ENCODE data around the gene NKX2-2. TPM values are rescaled to one million over a fixed set of nuclear protein-coding genes. Genes with fewer than 3 reads are reported as not detected.

Gene NKX2-2
- total RNA-seq = 1 to 10 TPM; 1.7 to 3.9 (median 2.9) TPM

- Histone ChIP-seq H3K36me3 (no peaks in the 10 kb centered on the region), H3K4me3 (peak within 1 kb of the TSS in 3 of 4 donors; percentile 6 to 26 (median 24)), H3K4me1 (peaks cover 0 to 60% (median 8%) of the 10 kb centered on the region in 4 donors), H3K27me3 (peaks cover 0 to 74% of the 10 kb centered on the region in 2 donors), H3K9me3 (peaks cover 0 to 4% (median 0%) of the 10 kb centered on the region in 4 donors), H3K27ac (no peak within 1 kb of the TSS)
- DNase-seq = no peak
- TF ChIP-seq CTCF (IDR thresholded peaks at IDR 0.05) = no peak
- TF ChIP-seq POLR2A (IDR thresholded peaks at IDR 0.05) = no peak
These were observed at the start of gene NKX2-2 for GRCh38 chr20:21513881-21514540. Gene NKX2-2, minus strand, starts transcription at chr20:21514064. Its CDS starts 395 bp downstream, at chr20:21513669.

- Histone ChIP-seq H3K4me3 (no peak overlapping the region), H3K27ac (no peak overlapping the region), H3K4me1 (no peaks in the 10 kb centered on the region), H3K27me3 (no peaks in the 10 kb centered on the region), H3K36me3 (no peaks in the 10 kb centered on the region), H3K9me3 (no peaks in the 10 kb centered on the region)
- TF ChIP-seq CTCF (IDR thresholded peaks at IDR 0.05) = no peak
- TF ChIP-seq POLR2A (IDR thresholded peaks at IDR 0.05) = no peak
- DNase-seq = no peak
These were observed 48.8 kb upstream of the NKX2-2 start for GRCh38 chr20:21562656-21563055.

GRCh38 chr20:21559305-21559704 lies 45.4 kb upstream of the NKX2-2 start:
- TF ChIP-seq POLR2A (IDR thresholded peaks at IDR 0.05) = no peak
- TF ChIP-seq CTCF (IDR thresholded peaks at IDR 0.05) = no peak
- H3K9me3 ChIP-seq = no peaks in the 10 kb centered on the region
- H3K27ac ChIP-seq = no peak overlapping the region
- H3K36me3 ChIP-seq = no peaks in the 10 kb centered on the region
- no peak overlapping the region for H3K4me3 ChIP-seq
- DNase-seq = no peak
- no peaks in the 10 kb centered on the region for H3K27me3 ChIP-seq
- H3K4me1 ChIP-seq = no peaks in the 10 kb centered on the region

GRCh38 chr20:21557241-21558020 lies 43.6 kb upstream of the NKX2-2 start:
- Histone ChIP-seq H3K4me1 (no peaks in the 10 kb centered on the region), H3K27me3 (no peaks in the 10 kb centered on the region), H3K36me3 (no peaks in the 10 kb centered on the region), H3K9me3 (no peaks in the 10 kb centered on the region), H3K27ac (peak overlapping the region in 1 of 4 donors; percentile 52), H3K4me3 (peak overlapping the region in 1 of 4 donors; percentile 9)
- TF ChIP-seq POLR2A (IDR thresholded peaks at IDR 0.05) (no peak), CTCF (IDR thresholded peaks at IDR 0.05) (no peak)
- peak in 2 of 3 donors; percentile 44 to 49 for DNase-seq

- no peaks in the 10 kb centered on the region for H3K36me3 ChIP-seq
- no peaks in the 10 kb centered on the region for H3K27me3 ChIP-seq
- no peak overlapping the region for H3K4me3 ChIP-seq
- no peak for DNase-seq
- no peaks in the 10 kb centered on the region for H3K4me1 ChIP-seq
- TF ChIP-seq POLR2A (IDR thresholded peaks at IDR 0.05) = no peak
- TF ChIP-seq CTCF (IDR thresholded peaks at IDR 0.05) = no peak
- no peaks in the 10 kb centered on the region for H3K9me3 ChIP-seq
- H3K27ac ChIP-seq = peak overlapping the region in 1 of 4 donors; percentile 52
These were observed 42.5 kb upstream of the NKX2-2 start for GRCh38 chr20:21556398-21556797.
